HL-60 (cell line): ENCODE measurements around the gene ASB16.

Experiments
- DNase-seq, 2 experiments: peaks; one replicate each; pipeline ENCODE4 v3.0.0-alpha.2; 2010 to 2020; ENCODE audit warnings: low read depth in 1 of 2, low spot score in 1 of 2
- H3K27ac ChIP-seq: fragments of 250-450 bp; sonication (Bioruptor Pico); replicated peaks from 2 replicates; pipeline ENCODE4 v1.5.1; 2020; ENCODE audit warnings: mild to moderate bottlenecking, moderate library complexity
- H3K27me3 ChIP-seq: fragments of 250-450 bp; sonication (Bioruptor Pico); 2 replicates; pipeline ENCODE4 v1.5.1; 2021; ENCODE audit warnings: mild to moderate bottlenecking, moderate library complexity; ENCODE audit not compliant: insufficient read depth, poor library complexity, severe bottlenecking
- H3K4me3 ChIP-seq: replicated peaks from 2 replicates; pipeline ENCODE4 v1.5.1; 2011; ENCODE audit warnings: mild to moderate bottlenecking, control low read depth, low read length; ENCODE audit not compliant: insufficient read depth
- CTCF ChIP-seq: IDR thresholded peaks from one replicate; pipeline ENCODE4 v1.5.1; 2011; ENCODE audit warnings: low read length, control low read depth, inconsistent platforms; ENCODE audit not compliant: insufficient read depth
- GABPA ChIP-seq: IDR thresholded peaks from 2 replicates; pipeline ENCODE4 v1.6.1; 2012; ENCODE audit warnings: low read depth
- POLR2AphosphoS5 ChIP-seq: IDR thresholded peaks from 2 replicates; pipeline ENCODE4 v1.6.1; 2012; ENCODE audit warnings: low read depth
- REST ChIP-seq: IDR thresholded peaks from 2 replicates; pipeline ENCODE4 v1.6.1; 2012; ENCODE audit warnings: low read depth; ENCODE audit not compliant: insufficient replicate concordance
- SPI1 ChIP-seq: IDR thresholded peaks from 2 replicates; pipeline ENCODE4 v1.6.1; 2012; ENCODE audit warnings: low read depth, mild to moderate bottlenecking, borderline replicate concordance

ASB16 gene

GRCh38 chr17:44188576-44189403, 18.3 kb downstream of the ASB16 start:
- DNase-seq: no peak
- TF ChIP-seq SPI1 (no peak), POLR2AphosphoS5 (no peak), CTCF (no peak), REST (no peak)
- H3K4me3 ChIP-seq: no peak overlapping the region
- H3K27ac ChIP-seq: no peak overlapping the region
- no peaks in the 10 kb centered on the region for H3K27me3 ChIP-seq

GRCh38 chr17:44190481-44190880, 20.0 kb downstream of the ASB16 start:
- no peak for DNase-seq
- no peak for TF ChIP-seq POLR2AphosphoS5
- no peak for TF ChIP-seq CTCF
- no peak for TF ChIP-seq GABPA
- no peak for TF ChIP-seq SPI1
- TF ChIP-seq REST: no peak
- Histone ChIP-seq H3K27me3 (no peaks in the 10 kb centered on the region), H3K27ac (no peak overlapping the region), H3K4me3 (no peak overlapping the region)

- TF ChIP-seq POLR2AphosphoS5 (no peak), CTCF (no peak), GABPA (no peak), REST (no peak), SPI1 (no peak)
- no peak overlapping the region for H3K27ac ChIP-seq
- DNase-seq: no peak
Measured at GRCh38 chr17:44191369-44191768, 20.9 kb downstream of the ASB16 start.

More at GRCh38 chr17:44191369-44191768, 20.9 kb downstream of the ASB16 start:
- Histone ChIP-seq H3K27me3 (no peaks in the 10 kb centered on the region), H3K4me3 (no peak overlapping the region)
